DOHH2 (cell line): ENCODE data around the gene RCAN3.

ENCODE experiments used
- CTCF ChIP-seq: fragments of 200-600 bp; sonication (generic); IDR thresholded peaks from one replicate; pipeline ENCODE4 v1.5.1; 2014; ENCODE audit warnings: antibody characterized with exemption, mild to moderate bottlenecking, low read depth, low read length; ENCODE audit not compliant: poor library complexity, severe bottlenecking
- EZH2phosphoT487 ChIP-seq: fragments of 200-600 bp; sonication (generic); IDR thresholded peaks from 2 replicates; pipeline ENCODE4 v1.6.1; 2017; ENCODE audit warnings: borderline replicate concordance, mild to moderate bottlenecking, antibody characterized with exemption, low read length, moderate library complexity, mixed read lengths

GRCh38 chr1:24501371-24502064 is 1.1 kb upstream of the RCAN3 start:
- TF ChIP-seq CTCF (no peak), EZH2phosphoT487 (no peak)
